Activated naive CD8-positive, alpha-beta T cell treated with anti-CD3 and anti-CD28 coated beads for 36 hours (primary cell): ENCODE data around the gene SLC10A7. TPM values are rescaled to one million over a fixed set of nuclear protein-coding genes. Genes with fewer than 3 reads are reported as not detected.

ENCODE experiments used
- DNase-seq: peaks from one replicate; pipeline ENCODE4 v3.0.0; 2021
- H3K27ac Mint-ChIP-seq: one replicate; pipeline ENCODE4 v1.8.0; 2022; ENCODE audit warnings: mild to moderate bottlenecking, moderate library complexity, mixed read lengths
- H3K27me3 Mint-ChIP-seq: one replicate; pipeline ENCODE4 v1.8.0; 2022; ENCODE audit warnings: mild to moderate bottlenecking, mixed read lengths
- H3K36me3 Mint-ChIP-seq: one replicate; pipeline ENCODE4 v1.8.0; 2021; ENCODE audit warnings: mild to moderate bottlenecking, mixed read lengths
- H3K4me1 Mint-ChIP-seq: one replicate; pipeline ENCODE4 v1.8.0; 2021; ENCODE audit warnings: mixed read lengths
- H3K4me3 Mint-ChIP-seq: one replicate; pipeline ENCODE4 v1.8.0; 2022; ENCODE audit warnings: mild to moderate bottlenecking, moderate library complexity, mixed read lengths
- H3K9me3 Mint-ChIP-seq: one replicate; pipeline ENCODE4 v1.8.0; 2022; ENCODE audit warnings: mixed read lengths
- total RNA-seq, 2 experiments: library from RNA; stranded (reverse); gene quantifications; one replicate each; pipeline ENCODE4 v1.2.3, GENCODE V29; 2021

SLC10A7 gene
- total RNA-seq, 2 experiments from 2014 or later: 12.8 to 16.1 TPM

DNA sequence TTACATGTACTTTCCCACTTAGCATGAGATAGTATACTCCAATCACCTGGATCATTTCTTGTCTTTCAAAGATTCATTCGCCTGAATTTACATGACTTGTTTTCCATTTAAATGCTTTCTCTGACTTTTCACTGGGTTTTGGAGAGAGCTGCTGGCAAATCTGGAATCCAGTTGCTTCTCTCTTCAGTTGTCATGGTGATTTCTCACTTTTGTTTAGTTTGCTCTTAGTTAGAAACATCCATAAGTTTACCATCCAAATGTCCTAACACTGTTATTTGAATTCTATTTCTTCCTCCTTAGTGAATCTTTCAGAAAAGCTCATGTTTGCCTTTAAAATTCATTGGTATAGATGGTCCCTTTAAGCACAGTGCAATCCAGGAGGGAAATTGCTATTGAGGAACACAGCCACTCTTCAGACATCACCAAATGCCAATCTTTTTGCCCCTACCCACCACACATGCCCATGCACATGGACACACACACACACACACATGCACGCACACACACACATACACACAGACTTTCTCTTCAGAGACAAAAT, 255.7 kb downstream of the SLC10A7 start:
- Mint-ChIP-seq H3K36me3 (no peaks in the 10 kb centered on the region), H3K4me1 (no peaks in the 10 kb centered on the region), H3K27ac (no peak overlapping the region), H3K27me3 (no peaks in the 10 kb centered on the region), H3K9me3 (no peaks in the 10 kb centered on the region), H3K4me3 (no peak overlapping the region)
- no peak for DNase-seq

- no peak overlapping the region for H3K4me3 Mint-ChIP-seq
- H3K36me3 Mint-ChIP-seq: no peaks in the 10 kb centered on the region
- DNase-seq: no peak
- H3K9me3 Mint-ChIP-seq: no peaks in the 10 kb centered on the region
- no peaks in the 10 kb centered on the region for H3K4me1 Mint-ChIP-seq
- H3K27me3 Mint-ChIP-seq: no peaks in the 10 kb centered on the region
- H3K27ac Mint-ChIP-seq: no peak overlapping the region
Measured at GRCh38 chr4:146263793-146264192, 257.9 kb downstream of the SLC10A7 start.

DNA sequence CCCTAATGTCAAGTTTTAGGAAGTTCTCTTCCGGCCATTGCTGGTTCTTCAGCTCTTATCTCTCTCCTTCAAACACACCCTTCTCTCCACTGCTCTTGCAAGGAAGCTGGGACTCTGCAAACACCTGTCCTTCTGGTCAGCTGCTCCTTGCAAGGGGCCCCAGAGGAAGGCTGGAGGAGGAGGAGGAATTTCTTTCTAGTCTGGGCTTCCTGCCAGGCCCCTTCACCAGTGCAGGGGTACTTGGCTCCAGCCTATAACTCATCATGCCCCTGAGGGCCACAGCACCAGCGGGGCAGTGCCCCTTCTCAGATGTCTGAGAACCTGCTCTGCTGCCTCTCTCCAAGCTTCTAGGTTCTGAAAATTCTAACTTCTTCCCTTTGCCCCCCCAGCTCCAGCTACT, 260.7 kb downstream of the SLC10A7 start:
- H3K36me3 Mint-ChIP-seq: no peaks in the 10 kb centered on the region
- H3K27me3 Mint-ChIP-seq: no peaks in the 10 kb centered on the region
- no peak overlapping the region for H3K27ac Mint-ChIP-seq
- H3K9me3 Mint-ChIP-seq: no peaks in the 10 kb centered on the region
- no peak for DNase-seq
- no peak overlapping the region for H3K4me3 Mint-ChIP-seq
- H3K4me1 Mint-ChIP-seq: no peaks in the 10 kb centered on the region

GRCh38 chr4:146260521-146260920, 261.2 kb downstream of the SLC10A7 start:
- Mint-ChIP-seq H3K36me3 (no peaks in the 10 kb centered on the region), H3K4me1 (no peaks in the 10 kb centered on the region), H3K27ac (no peak overlapping the region), H3K9me3 (no peaks in the 10 kb centered on the region), H3K4me3 (no peak overlapping the region), H3K27me3 (no peaks in the 10 kb centered on the region)
- no peak for DNase-seq

GRCh38 chr4:146257511-146257910, 264.2 kb downstream of the SLC10A7 start:
- no peaks in the 10 kb centered on the region for H3K4me1 Mint-ChIP-seq
- no peak overlapping the region for H3K4me3 Mint-ChIP-seq
- no peak overlapping the region for H3K27ac Mint-ChIP-seq
- H3K36me3 Mint-ChIP-seq: no peaks in the 10 kb centered on the region
- no peaks in the 10 kb centered on the region for H3K9me3 Mint-ChIP-seq
- DNase-seq: no peak
- H3K27me3 Mint-ChIP-seq: no peaks in the 10 kb centered on the region

DNA sequence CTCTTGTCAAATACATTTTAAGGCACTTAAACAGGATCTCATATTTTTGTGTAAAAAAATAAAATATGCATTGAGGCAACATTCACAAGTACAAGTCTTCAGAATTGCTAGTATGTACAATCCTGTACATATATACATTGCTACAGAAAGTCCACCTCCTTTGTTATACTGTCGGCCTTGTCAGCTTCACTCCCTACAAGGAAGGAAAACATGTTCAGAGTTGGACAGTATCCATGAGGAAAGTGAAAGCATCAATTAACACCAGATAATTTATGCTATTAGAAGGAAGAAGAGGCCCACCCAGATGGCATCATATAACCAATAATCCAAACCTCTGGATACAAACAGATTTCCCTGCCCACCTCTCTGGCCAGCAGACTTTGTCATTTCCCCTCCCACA, 265.4 kb downstream of the SLC10A7 start:
- DNase-seq: no peak
- Mint-ChIP-seq H3K27ac (no peak overlapping the region), H3K27me3 (no peaks in the 10 kb centered on the region), H3K36me3 (no peaks in the 10 kb centered on the region), H3K4me1 (no peaks in the 10 kb centered on the region), H3K9me3 (no peaks in the 10 kb centered on the region), H3K4me3 (no peak overlapping the region)

- DNase-seq: no peak
- Mint-ChIP-seq H3K27ac (no peak overlapping the region), H3K36me3 (no peaks in the 10 kb centered on the region), H3K9me3 (no peaks in the 10 kb centered on the region), H3K27me3 (no peaks in the 10 kb centered on the region), H3K4me3 (no peak overlapping the region), H3K4me1 (no peaks in the 10 kb centered on the region)
Measured at GRCh38 chr4:146255874-146256273, 265.9 kb downstream of the SLC10A7 start.

GRCh38 chr4:146255463-146255862, 266.3 kb downstream of the SLC10A7 start:
- no peak overlapping the region for H3K27ac Mint-ChIP-seq
- H3K4me3 Mint-ChIP-seq: no peak overlapping the region
- DNase-seq: no peak
- no peaks in the 10 kb centered on the region for H3K36me3 Mint-ChIP-seq
- H3K27me3 Mint-ChIP-seq: no peaks in the 10 kb centered on the region
- H3K9me3 Mint-ChIP-seq: no peaks in the 10 kb centered on the region
- no peaks in the 10 kb centered on the region for H3K4me1 Mint-ChIP-seq

- no peak for DNase-seq
- Mint-ChIP-seq H3K27me3 (no peaks in the 10 kb centered on the region), H3K36me3 (peaks cover 2% of the 10 kb centered on the region), H3K9me3 (no peaks in the 10 kb centered on the region), H3K4me3 (no peak overlapping the region), H3K27ac (no peak overlapping the region), H3K4me1 (no peaks in the 10 kb centered on the region)
Measured at GRCh38 chr4:146252969-146253611, 268.6 kb downstream of the SLC10A7 start.

DNA sequence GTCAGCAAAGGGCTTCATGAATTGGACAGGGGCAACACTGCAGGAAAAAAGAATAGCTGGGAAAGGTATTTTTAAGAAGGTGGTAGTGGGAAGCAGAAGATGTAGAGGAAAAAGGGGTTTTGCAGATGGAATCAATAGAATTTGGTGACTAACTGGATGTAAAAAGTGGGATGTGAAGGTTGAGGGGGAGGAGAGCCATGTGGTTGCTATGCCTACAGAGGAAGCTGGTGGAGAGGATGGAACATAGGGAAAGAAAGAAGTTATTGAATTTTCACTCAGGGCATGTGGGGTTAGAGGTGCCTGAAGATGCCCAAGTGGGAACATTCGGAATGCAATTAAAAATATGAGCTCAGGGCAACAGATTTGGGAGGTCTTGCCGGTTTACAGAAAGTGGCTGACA, 274.4 kb downstream of the SLC10A7 start:
- Mint-ChIP-seq H3K36me3 (peaks cover 2% of the 10 kb centered on the region), H3K27me3 (no peaks in the 10 kb centered on the region), H3K9me3 (no peaks in the 10 kb centered on the region), H3K27ac (no peak overlapping the region), H3K4me3 (no peak overlapping the region), H3K4me1 (peaks cover 27% of the 10 kb centered on the region)
- DNase-seq: no peak

DNA sequence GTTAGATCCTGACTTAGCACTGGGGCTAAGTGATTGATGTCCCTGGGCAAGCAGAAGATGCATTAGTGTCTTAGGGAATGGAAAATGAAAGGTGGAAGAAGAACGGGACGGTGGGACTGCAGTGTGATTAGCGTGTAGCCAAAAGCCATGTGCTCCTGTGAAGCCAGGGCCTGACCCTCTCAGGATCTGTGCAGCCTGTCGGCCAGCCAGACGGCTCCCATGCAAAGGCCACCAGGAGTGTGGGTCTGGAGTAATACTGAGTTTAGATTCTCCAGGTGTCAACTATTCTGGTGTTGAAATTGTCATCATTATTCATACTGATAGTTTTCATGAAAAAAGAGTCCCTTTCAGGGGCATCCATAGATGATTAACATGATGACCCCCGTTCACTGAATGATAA, 275.4 kb downstream of the SLC10A7 start:
- no peak overlapping the region for H3K4me3 Mint-ChIP-seq
- H3K36me3 Mint-ChIP-seq: peaks cover 2% of the 10 kb centered on the region
- no peak overlapping the region for H3K27ac Mint-ChIP-seq
- peaks cover 32% of the 10 kb centered on the region for H3K4me1 Mint-ChIP-seq
- no peaks in the 10 kb centered on the region for H3K9me3 Mint-ChIP-seq
- DNase-seq: no peak
- H3K27me3 Mint-ChIP-seq: peaks cover 3% of the 10 kb centered on the region

DNA sequence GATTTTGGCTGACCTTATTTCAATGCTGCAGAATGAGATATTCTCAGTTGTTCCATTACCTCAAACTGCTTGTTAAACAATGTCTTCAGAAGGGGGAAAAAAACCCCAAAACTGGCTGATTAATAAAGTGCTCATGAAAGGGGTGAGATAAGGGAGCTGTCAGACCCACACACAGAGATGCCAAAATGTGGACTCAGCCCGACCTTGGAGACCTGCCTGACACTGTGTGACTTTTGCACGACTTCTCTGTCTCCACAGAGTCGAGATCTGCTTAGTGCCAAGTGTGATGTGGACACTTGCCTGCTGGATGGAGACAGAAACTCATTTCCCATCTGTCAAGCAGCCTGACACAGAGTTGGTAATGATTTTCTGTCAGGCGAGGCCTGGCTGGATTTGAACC, 275.9 kb downstream of the SLC10A7 start:
- H3K9me3 Mint-ChIP-seq: no peaks in the 10 kb centered on the region
- no peak for DNase-seq
- no peak overlapping the region for H3K4me3 Mint-ChIP-seq
- peaks cover 32% of the 10 kb centered on the region for H3K4me1 Mint-ChIP-seq
- peaks cover 3% of the 10 kb centered on the region for H3K27me3 Mint-ChIP-seq
- H3K27ac Mint-ChIP-seq: no peak overlapping the region
- peaks cover 2% of the 10 kb centered on the region for H3K36me3 Mint-ChIP-seq

- peaks cover 32% of the 10 kb centered on the region for H3K4me1 Mint-ChIP-seq
Measured at GRCh38 chr4:146245246-146245645, 276.5 kb downstream of the SLC10A7 start.

GRCh38 chr4:146244496-146244895, 277.2 kb downstream of the SLC10A7 start:
- no peak overlapping the region for H3K4me3 Mint-ChIP-seq
- DNase-seq: no peak
- H3K9me3 Mint-ChIP-seq: no peaks in the 10 kb centered on the region
- H3K27ac Mint-ChIP-seq: no peak overlapping the region
- peaks cover 3% of the 10 kb centered on the region for H3K27me3 Mint-ChIP-seq
- H3K4me1 Mint-ChIP-seq: peaks cover 32% of the 10 kb centered on the region
- H3K36me3 Mint-ChIP-seq: no peaks in the 10 kb centered on the region

More at GRCh38 chr4:146245246-146245645, 276.5 kb downstream of the SLC10A7 start:
- H3K4me3 Mint-ChIP-seq: no peak overlapping the region
- peaks cover 2% of the 10 kb centered on the region for H3K36me3 Mint-ChIP-seq
- H3K27me3 Mint-ChIP-seq: peaks cover 3% of the 10 kb centered on the region
- H3K27ac Mint-ChIP-seq: no peak overlapping the region
- no peak for DNase-seq
- H3K9me3 Mint-ChIP-seq: no peaks in the 10 kb centered on the region

DNA sequence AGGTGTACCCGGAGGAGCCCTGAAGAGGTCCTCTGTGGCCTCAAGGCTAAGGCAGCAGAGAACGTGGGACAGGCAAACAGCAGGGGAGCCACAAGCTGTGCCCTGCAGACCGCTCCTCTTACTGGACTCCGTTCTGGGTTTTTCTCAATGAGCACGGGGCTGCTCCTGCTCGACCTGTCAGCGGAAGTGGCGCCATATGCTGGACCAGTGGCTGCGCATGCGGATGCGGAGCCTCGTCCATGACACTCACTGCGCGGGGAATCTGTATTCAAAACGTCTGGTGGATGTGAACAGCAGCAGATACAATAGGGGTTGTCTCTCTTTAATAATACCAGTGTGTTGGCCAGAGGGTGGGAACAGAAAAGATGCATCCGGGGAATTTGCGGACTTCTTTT, 277.9 kb downstream of the SLC10A7 start:
- peak overlapping the region; percentile 94 for H3K27ac Mint-ChIP-seq
- DNase-seq: no peak
- H3K27me3 Mint-ChIP-seq: peaks cover 3% of the 10 kb centered on the region
- H3K36me3 Mint-ChIP-seq: no peaks in the 10 kb centered on the region
- H3K4me3 Mint-ChIP-seq: peak overlapping the region; percentile 60
- H3K4me1 Mint-ChIP-seq: peaks cover 32% of the 10 kb centered on the region
- no peaks in the 10 kb centered on the region for H3K9me3 Mint-ChIP-seq

DNA sequence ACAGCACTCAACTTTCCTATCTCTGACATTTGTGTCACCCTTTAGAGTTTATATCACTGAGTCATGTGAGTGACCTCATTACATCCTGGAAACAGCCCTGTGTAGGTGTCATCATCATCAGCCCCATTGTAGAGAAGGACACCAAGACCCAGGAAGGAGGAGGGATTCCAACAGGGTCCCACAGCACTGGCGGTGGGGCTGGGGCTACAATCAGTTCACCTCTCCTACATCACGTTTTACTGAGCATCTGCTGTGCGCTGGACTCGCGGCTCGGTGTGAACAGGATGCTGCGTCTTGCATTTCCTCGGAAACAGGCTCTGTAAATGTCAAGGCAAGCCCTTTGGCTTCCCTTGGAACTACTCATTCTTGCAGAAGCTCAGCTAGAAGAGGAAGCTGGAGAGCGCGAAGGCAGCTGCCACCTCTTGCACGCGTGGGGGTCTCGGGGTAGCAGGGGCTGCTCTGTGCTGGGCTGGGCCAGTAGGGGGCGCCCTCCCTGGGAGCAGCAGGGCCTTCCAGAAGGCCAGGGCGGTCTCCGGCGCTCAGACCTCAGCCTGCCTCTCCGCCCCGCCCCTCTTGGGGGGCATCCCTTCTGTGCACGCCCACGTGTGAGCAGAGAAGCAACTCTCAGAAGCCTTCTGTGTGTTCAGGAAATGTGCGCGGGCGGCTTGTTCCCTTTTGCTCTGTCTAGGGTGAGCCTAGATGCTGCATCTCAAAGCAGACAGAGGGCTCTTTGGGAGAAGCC, 278.4 kb downstream of the SLC10A7 start:
- Mint-ChIP-seq H3K9me3 (no peaks in the 10 kb centered on the region), H3K4me3 (peak overlapping the region; percentile 60), H3K27me3 (peaks cover 3% of the 10 kb centered on the region), H3K36me3 (no peaks in the 10 kb centered on the region), H3K27ac (peak overlapping the region; percentile 94), H3K4me1 (peaks cover 32% of the 10 kb centered on the region)
- DNase-seq: peak; percentile 87
